ENCODE results near the gene GALNT2. TPM values are rescaled to one million over a fixed set of nuclear protein-coding genes. Genes with fewer than 3 reads are reported as not detected.
A peak's percentile ranks its signal among the peaks of the same experiment; 100 is the strongest.

Gene GALNT2
- total RNA-seq, 1 experiment from 2014 or later, result 62.2 TPM

DNA sequence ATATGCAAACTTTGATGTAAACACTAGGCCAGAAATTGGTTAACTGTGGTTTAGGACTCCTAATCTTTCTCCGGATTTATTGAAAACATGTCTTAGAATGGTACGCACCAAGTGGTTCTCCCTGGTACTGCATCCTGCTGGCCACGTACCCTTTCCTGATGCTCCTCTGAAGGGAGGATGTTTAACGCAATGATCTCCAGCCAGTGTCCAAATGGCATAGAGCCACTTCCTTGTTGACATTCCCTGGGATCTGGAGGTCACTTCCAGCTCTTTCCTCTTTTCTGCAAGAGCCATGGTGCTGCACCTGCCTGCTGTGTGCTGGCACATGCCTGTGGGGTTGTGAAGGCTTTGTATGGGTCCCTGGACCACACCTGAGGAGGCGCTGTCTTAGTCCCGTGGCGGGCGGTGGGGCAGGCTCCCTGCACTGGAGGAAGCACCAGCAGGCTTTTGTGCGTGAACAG, 53.9 kb downstream of the GALNT2 start:
- BruUV-seq (replicated peaks), result no TSS peak
- TF ChIP-seq CTCF (IDR thresholded peaks at IDR 0.05; ENCODE audit: insufficient read depth in 1 of 2, low read depth in 1 of 2, low read length in 1 of 2, severe bottlenecking in 1 of 2, unreplicated experiment in 1 of 2), result peak; percentile 37 to 55
- Mint-ChIP-seq H3K4me1 (ENCODE audit: low read depth, unreplicated experiment) (peaks cover 21% of the 10 kb centered on the region), H3K9me3 (ENCODE audit: unreplicated experiment) (no peaks in the 10 kb centered on the region), H3K36me3 (ENCODE audit: insufficient read depth, unreplicated experiment) (no peaks in the 10 kb centered on the region), H3K27ac (ENCODE audit: unreplicated experiment) (peak overlapping the region; percentile 34), H3K4me3 (ENCODE audit: unreplicated experiment) (no peak overlapping the region), H3K27me3 (ENCODE audit: insufficient read depth, unreplicated experiment) (no peaks in the 10 kb centered on the region)
- ChIA-PET POLR2A (no interaction called here), CTCF (interaction anchor here (0.6 to 1.2 kb wide), 2 partner anchors 9 to 36 kb away, joined by 4 to 6 read pairs; no protein-coding TSS in a partner anchor)
- no peaks in the 10 kb centered on the region; the same call in 1 of the 2 replicates for H3K36me3 ChIP-seq (ENCODE audit: control insufficient read depth, insufficient read depth, low read length)
- H3K4me3 ChIP-seq (ENCODE audit: low read depth, low read length), result no peak overlapping the region
- H3K27me3 ChIP-seq (replicated peaks; ENCODE audit: control insufficient read depth, insufficient read depth, low read length), result no peaks in the 10 kb centered on the region
- peak in 1 of 2 experiments; percentile 30 for DNase-seq
- intact Hi-C loops (cut with micrococcal nuclease; ENCODE audit: unreplicated experiment), result no loop called here
- H3K9me3 ChIP-seq, result no peaks in the 10 kb centered on the region
- peaks cover 8% of the 10 kb centered on the region for H3K4me1 ChIP-seq

DNA sequence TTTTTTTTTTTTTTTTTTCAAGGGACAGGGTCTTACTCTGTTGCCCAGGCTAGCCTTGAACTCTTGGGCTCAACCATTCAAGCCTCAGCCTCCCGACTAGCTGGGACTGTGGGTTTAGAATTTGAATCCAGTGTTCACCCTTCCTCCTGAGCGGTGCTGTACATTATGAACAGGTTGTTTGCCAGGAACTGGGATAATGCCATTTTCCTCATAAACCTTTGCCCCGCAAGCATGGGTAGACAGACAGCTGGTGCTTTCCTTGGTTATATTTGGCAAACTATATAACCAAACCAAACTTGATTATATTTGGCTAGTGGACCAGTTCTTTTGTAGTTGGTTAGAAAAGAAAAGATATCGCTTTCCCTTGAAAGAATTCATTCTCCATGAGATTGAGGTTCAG, 54.9 kb downstream of the GALNT2 start:
- Histone ChIP-seq H3K4me1 (peaks cover 8% of the 10 kb centered on the region), H3K36me3 (ENCODE audit: control insufficient read depth, insufficient read depth, low read length) (no peaks in the 10 kb centered on the region; the same call in 1 of the 2 replicates), H3K9me3 (no peaks in the 10 kb centered on the region), H3K27me3 (replicated peaks; ENCODE audit: control insufficient read depth, insufficient read depth, low read length) (no peaks in the 10 kb centered on the region), H3K4me3 (ENCODE audit: low read depth, low read length) (no peak overlapping the region)
- no peak for DNase-seq
- peaks cover 23% of the 10 kb centered on the region for H3K4me1 Mint-ChIP-seq (ENCODE audit: low read depth, unreplicated experiment)
- intact Hi-C loops (cut with micrococcal nuclease; ENCODE audit: unreplicated experiment), result no loop called here
- ChIA-PET POLR2A (no interaction called here), CTCF (no interaction called here)
- no peak overlapping the region for H3K27ac Mint-ChIP-seq (ENCODE audit: unreplicated experiment)
- H3K36me3 Mint-ChIP-seq (ENCODE audit: insufficient read depth, unreplicated experiment), result no peaks in the 10 kb centered on the region
- BruUV-seq (replicated peaks), result no TSS peak
- no peaks in the 10 kb centered on the region for H3K27me3 Mint-ChIP-seq (ENCODE audit: insufficient read depth, unreplicated experiment)
- TF ChIP-seq CTCF (IDR thresholded peaks at IDR 0.05; ENCODE audit: insufficient read depth in 1 of 2, low read depth in 1 of 2, low read length in 1 of 2, severe bottlenecking in 1 of 2, unreplicated experiment in 1 of 2), result no peak
- no peaks in the 10 kb centered on the region for H3K9me3 Mint-ChIP-seq (ENCODE audit: unreplicated experiment)
- no peak overlapping the region for H3K4me3 Mint-ChIP-seq (ENCODE audit: unreplicated experiment)

DNA sequence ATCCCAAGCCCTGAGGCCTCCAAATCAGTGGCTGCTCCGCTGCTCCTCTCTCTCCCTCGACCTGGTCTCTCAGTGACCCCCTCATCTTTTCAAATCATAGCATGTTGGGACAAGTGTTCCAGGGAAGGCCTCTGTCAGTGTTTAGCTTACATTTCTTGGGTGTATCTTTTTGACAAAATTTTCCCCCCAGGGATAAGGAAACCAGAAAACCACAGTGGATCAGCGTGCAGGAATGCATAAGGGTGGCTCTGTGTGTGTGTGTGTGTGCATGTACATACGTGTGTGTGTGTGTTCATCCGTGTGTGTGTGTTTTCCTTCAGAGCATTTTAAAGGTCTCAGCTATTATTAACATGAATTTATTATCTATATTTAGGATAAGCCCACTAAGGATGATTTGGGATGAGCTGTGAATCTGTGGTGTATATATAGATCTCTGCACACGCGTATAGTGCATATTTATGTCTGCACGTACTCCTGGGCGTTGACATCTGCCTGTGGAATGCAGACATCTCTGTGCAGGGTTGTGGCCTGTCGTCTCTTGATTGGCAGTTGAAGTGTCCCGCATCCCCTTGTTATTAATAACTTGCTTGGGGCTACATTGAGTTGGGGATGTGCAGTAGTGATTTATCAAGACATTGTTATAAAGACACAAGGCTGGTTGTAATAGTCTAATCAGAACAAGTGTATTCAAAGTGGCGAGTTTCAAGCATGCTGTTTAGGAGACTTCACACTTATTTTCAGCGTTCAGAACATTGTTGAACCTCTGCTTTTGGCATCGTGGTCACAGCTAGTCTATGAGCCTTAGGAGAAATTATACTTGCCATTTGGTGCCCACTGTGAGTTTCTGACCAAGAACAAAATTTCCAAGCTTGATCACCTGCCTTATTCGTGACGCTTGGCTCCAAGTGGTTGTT, 55.6 kb downstream of the GALNT2 start:
- no peak overlapping the region for H3K4me3 Mint-ChIP-seq (ENCODE audit: unreplicated experiment)
- no peaks in the 10 kb centered on the region for H3K27me3 ChIP-seq (replicated peaks; ENCODE audit: control insufficient read depth, insufficient read depth, low read length)
- intact Hi-C loops (cut with micrococcal nuclease; ENCODE audit: unreplicated experiment), result no loop called here
- no TSS peak for BruUV-seq (replicated peaks)
- TF ChIP-seq CTCF (IDR thresholded peaks at IDR 0.05; ENCODE audit: insufficient read depth in 1 of 2, low read depth in 1 of 2, low read length in 1 of 2, severe bottlenecking in 1 of 2, unreplicated experiment in 1 of 2), result no peak
- CTCF ChIA-PET, result no interaction called here
- H3K4me1 ChIP-seq, result peaks cover 8% of the 10 kb centered on the region
- peaks cover 23% of the 10 kb centered on the region for H3K4me1 Mint-ChIP-seq (ENCODE audit: low read depth, unreplicated experiment)
- POLR2A ChIA-PET, result no interaction called here
- no peaks in the 10 kb centered on the region for H3K9me3 ChIP-seq
- DNase-seq, result no peak
- H3K4me3 ChIP-seq (ENCODE audit: low read depth, low read length), result no peak overlapping the region
- H3K27ac Mint-ChIP-seq (ENCODE audit: unreplicated experiment), result no peak overlapping the region
- no peaks in the 10 kb centered on the region for H3K27me3 Mint-ChIP-seq (ENCODE audit: insufficient read depth, unreplicated experiment)
- no peaks in the 10 kb centered on the region; the same call in 1 of the 2 replicates for H3K36me3 ChIP-seq (ENCODE audit: control insufficient read depth, insufficient read depth, low read length)
- H3K9me3 Mint-ChIP-seq (ENCODE audit: unreplicated experiment), result no peaks in the 10 kb centered on the region
- H3K36me3 Mint-ChIP-seq (ENCODE audit: insufficient read depth, unreplicated experiment), result no peaks in the 10 kb centered on the region
